Stimulated activated CD8-positive, alpha-beta memory T cell treated with anti-CD3 and anti-CD28 coated beads, Interleukin-7, amount 100 ng/mL, for 48 hours (primary cell): ENCODE measurements around the gene MPRIP.
A peak's percentile ranks its signal among the peaks of the same experiment; 100 is the strongest.

Experiments used
- DNase-seq, 2 donors: peaks; one replicate each; pipeline ENCODE4 v3.0.0-alpha.2; 2020; ENCODE audit warnings: low read depth in 1 of 2; ENCODE audit errors: extremely low read depth in 1 of 2

Gene MPRIP

DNA sequence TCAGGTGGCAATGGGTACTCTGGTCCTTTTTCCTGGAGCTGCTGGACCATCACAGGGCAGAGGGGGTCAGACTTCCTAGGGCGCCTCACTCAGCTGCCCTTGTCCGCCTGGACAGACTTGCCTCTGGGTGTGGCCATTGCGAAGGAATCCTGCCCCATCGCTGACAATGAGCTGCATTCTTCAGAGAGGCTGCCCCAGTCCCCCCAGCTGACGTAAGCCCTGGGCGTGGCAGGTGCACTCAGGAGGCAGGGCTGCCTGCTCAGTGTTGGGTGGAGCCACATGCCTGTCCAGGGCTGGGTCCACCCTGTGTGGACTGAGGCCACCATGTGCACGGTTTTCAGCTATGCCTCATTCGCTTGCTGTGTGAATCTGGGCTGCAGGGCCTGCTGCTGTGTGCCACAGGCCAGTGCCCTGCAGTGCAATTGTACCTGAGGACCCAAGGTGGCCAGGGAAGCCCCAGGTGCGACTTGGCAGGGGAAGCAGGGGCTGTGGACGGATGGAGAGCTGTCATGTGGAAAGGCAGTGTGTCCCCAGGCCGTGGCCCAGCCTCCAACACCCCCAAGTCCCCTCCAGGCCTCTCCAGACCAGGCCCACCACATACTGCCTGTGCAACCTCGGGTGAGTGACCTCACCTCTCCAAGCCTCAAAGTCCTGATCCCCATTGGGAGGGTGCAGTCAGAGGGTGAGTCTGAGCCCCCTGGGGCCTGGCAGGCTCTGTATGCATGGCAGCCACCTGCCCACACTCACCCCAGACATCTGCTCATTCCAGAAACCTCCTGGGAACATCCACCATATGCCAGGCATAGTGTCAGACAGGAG, 14.0 kb upstream of the MPRIP start:
- no peak for DNase-seq

DNA sequence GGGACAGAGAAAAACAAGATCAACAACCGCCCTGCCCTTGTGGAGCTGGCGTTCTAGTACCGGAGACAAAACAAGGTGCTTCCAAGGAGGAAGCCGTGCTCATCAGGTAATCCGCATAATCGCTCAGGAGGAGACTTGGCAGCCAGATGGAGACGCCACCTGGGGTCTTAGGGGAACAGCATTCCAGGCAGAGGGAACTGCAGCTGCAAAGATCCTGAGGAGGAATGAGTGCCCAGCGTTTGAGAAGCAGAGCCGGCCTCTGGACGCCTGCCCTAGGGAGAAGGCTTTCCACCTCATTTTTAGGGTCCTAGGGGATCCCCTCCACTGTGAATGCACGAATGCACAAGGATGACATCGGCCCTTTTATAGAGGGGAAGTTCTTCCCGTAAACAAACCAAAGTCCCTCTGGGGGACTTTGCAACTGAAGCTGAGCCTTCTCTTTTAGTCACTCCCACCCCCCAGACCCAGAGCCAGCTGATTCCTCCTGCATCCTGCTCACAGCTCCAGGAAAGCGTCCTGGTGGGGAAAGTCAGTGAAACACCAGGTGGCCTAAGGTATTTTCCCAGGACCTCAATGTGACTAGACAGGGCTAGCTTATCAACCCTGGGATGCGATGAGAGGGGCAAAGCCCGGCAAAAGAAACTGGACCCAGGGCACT, 13.2 kb upstream of the MPRIP start:
- no peak for DNase-seq

DNA sequence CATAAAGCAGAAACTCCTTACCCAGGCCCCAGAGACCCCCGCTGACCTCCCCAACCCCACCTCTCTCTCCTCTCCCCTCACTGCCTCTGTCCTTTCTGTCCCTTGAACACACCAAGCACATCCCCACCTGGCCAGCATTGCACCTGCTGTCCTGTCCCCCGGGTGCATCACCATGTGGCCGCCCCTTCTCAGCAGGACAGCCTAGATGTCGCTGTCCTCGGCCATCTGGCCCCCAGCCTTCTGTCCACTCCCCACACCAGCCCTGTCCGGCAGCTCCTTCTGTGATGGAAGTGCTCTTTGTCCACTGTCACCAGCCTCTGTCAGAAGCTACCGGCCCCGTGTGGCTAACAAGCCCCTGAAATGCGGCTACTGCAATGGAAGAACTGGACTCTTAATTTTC, 12.3 kb upstream of the MPRIP start:
- no peak for DNase-seq

DNA sequence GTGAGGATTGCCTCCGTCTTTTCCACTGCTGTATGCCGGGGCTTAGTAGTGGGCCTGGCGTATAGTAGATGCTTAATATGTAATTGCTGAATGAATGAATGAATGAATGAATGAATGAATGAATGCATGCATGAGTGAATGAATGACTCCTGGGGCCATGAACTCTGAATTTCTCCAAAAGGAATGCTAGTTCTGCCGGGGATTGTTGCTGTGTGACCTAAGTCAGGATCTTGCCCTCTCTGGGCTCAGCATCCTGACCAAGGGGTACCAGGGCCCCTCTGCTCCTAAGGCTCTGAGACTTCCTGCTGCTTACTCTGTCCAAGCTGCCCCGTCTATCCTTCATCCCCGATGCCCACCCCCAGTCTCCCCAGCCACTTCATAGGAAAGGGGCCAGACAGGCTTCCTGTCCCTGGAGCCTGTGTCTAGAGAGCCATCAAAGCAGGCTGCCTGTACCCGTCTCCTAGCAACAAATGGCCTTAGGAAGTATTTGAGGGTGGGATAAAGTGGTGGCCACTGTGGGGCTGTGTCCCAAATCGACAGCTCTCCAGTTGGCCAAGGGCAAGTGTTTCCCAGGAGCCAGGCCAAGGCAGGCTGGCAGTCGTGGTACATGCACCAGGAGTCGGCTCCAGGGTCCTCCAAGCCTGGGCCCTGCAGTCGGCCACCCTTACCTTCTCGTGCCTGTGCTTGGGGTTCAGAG, 11.6 kb upstream of the MPRIP start:
- DNase-seq, result no peak

DNA sequence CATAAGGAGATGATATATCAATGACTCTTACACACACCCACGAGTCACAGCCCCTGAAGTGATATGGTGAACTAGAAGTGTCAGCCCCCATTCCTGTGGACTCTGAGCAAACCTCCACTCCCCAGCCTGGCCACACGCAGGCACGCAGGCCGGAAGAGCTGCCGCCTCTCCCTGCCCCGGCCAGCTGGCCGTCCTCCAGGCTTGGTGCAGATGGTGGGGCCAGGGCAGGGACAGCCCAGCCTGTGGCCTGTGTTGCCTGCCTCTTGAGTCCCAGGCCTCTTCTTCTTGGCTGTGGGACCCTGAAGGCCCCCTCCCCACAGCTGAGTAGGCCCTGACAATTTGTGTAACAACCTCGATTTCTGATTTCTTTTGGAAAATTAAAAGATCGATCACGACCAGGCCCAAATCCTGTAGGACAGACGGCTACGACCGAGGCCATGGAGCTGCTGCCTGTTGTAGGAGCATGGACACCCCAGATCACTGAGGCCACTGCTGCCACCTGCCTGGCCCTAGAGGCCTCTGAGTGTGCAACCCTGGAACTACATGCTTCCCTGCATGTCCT, 10.0 kb upstream of the MPRIP start:
- DNase-seq, result no peak

DNA sequence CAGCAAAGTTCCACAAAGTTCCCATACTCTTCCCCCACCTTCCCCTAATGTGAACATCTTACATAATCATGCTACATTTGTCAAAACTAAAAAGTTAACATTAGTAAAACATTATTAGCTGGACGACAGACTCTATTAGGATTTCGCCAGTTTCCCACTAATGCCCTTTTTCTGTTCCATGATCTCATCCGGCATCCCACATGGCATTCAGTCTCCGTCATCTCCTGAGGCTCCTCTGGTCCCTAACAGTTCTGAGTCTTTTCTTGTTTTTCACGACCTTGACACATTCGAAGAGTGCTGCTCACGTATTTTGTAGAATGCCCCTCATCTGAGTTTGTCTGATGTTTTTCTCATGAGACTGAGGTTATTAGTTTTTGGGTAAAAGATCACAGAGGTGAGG, 8.8 kb upstream of the MPRIP start:
- no peak for DNase-seq

DNA sequence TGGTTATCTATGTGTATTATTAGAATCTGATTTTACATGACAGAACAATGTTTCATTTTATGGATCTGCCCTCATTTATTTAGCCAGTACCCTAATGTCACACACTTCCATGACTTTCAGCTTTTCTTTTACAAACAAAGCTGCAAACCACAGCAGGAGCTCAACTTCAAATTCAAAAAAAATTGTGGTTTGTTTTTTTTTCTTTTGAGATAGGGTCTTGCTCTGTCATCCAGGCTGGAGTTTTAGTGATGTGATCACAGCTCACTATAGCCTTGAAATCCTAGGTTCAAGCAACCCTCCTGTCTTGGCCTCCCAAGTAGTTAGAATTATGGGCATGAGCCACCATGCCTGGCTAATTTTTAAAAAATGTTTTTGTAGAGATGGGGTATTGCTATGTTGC, 8.2 kb upstream of the MPRIP start:
- DNase-seq, result no peak

DNA sequence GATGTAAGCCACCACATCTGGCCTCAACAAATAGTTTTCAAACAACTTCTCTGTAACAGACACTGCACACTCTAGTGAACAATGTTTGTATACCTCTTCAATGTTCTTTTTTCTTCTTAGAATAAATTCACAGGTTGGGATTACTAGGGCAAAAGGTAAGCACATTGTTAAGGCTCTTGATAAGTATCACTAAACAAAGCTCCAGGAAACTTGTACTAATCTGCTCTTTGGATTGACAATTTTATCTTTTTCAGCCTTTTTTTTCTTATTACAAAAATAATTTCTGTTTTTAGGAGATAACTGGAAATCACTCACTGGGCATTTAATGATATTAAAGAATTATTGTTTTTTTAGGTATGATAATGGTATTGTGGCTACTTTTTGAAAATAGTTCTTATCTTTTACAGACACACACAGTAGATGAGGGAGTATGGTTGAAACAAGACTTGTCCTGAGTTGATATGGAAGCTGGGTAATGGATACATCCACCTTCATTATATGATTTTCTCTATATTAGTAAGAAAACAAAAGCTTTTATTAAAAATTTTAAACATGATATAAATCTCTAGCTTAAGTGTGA, 7.7 kb upstream of the MPRIP start:
- no peak for DNase-seq

DNA sequence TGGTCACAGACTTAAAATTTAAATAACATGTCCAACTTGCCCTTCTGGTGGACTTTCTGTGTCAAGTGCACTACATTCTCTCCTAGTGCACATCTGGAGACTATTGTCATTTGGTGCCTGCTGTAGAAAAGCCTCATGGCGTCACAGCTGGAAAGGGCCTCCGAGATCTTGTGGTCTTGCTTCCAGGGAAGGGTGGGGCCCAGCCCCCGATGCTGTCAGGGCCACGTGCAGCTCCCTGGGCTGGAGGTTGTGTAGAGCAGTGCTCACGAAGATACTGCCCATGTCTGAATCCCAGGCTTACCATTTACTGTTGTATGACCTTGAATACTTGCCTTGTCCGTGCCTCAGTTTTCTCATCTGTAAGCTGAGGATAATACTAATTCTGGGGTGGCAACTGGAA, 6.8 kb upstream of the MPRIP start:
- no peak for DNase-seq

DNA sequence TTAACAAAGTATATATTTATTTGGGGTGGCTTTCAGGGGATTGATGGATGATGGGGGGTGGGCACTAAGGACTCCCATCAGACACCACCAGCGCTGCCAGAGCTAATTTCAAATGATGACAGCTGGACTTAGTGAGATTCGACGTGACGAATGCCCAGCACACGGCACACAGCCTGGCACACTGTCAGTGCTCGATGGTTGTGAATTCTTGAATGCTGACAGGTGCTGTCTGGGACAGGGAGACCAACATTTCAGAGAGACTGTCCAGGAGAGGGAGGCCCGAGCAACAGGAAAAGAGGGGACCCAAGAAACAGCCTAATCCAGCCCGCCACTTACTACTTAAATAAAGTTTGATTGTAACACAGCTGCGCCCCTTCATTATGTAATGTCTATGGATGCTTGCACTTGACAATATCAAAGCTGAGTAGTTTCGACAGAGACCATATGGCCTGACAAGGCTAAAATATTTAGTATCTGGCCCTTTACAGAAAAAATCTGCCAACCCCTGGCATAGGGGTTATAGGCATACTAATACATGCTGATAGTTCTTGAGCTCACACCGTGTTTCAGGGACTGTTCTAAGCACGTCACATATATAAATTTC, 6.2 kb upstream of the MPRIP start:
- DNase-seq, result no peak

DNA sequence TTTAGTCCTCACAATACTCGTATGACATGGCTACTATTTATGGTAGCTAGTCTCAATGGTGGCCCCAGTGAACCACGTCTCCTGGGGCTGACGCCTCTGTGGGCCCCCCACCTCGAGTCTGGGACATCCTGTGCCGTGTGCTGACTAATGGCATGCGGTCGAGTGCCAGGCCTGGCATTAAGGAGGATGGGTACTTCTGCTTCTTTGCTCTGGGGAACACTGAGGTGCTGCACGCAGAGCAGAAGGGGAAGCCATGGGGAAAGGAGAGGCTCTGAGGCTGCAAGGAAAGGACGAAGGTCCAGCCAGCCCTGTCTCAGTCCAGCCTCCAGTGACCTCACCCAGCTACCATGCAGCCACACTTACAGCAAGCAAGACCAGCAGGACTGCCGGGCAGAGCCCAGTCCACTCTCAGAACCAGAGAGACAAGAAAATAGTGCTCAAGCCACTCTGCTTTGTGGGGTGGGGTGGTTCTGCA, 5.7 kb upstream of the MPRIP start:
- DNase-seq, result no peak

DNA sequence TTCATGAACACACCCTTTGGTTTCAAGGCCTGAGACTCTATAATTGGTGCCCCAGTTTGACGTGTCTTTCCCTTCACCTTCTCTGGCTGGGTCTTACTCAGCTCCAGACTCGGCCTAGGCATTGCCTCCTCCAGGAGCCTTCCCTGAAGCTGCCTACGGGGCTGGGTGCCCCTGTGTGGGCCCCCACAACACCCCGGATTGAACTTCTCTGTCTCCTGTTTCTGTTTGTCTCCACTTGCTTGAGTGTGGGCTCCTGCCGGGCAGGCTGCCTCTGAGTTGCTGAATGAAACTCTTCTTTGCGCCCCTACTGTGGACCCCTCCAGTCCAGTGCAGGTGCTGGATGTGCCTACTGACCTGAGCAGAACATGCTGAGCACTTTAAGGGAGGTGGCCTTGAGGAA, 2.3 kb upstream of the MPRIP start:
- DNase-seq, result no peak

DNA sequence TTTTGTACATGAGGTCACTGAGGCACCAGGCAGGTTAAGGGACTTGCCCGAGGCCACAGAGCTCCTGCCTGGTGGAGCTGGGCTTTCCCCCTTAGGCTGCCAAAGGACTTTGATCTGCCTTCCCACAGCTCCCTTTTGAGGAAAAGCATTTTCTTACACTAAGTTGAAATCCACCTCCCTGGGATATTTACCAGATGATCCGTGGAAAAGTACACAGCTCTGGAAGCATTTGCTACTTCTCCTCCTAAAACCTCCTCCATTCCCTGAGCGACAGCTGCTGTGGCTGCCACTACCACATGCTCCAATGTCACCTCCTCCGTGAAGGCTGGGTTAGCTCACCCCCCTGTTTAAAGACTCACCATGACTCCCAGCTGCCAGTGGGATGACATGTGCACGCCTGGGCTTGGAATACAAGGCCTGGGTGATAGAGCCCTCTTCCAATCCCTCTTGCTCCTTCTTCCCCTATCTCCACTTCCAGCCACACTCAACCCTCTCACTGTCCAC, 1.2 kb upstream of the MPRIP start:
- DNase-seq, result no peak

DNA sequence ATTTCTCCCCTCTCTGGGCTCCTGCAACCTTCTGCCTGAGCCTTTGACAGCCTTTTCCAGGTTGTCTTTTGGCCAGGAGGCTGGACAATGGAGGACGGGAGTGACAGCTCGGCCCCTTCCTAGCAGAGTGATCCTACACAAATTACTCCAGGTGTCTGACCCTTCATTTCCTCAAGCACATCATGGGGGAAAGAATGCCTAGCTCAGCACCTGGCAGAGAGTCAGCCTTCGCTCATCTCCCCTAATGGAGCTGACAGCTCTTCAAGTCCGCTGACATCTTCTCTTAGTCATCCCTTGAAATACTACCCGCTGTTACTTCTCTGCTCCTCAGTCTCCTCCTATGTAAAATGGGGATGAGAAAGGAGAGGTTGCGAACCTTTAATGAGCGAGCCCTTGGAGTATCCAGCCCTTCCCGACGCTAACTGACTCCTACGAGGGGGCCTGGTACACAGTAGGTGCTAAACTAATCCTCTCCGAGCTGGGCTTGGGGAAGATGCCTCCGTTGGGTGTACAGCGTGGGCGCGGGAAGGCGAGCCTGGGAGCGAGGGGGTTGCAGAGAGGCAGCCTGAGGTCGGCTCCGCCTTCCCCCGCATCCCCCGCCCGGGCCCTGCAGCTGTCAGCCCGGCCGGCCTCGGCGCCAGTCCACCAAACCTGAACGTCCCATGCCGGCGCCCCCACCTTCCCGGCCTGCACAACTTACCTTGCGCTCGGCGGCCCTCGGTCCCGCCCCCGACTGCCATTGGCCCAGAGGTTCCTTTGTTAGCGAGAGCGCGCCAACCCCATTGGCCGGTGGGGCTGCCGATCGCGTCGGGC, 480 bp upstream of the MPRIP start:
- peak; percentile 91 to 95 for DNase-seq

DNA sequence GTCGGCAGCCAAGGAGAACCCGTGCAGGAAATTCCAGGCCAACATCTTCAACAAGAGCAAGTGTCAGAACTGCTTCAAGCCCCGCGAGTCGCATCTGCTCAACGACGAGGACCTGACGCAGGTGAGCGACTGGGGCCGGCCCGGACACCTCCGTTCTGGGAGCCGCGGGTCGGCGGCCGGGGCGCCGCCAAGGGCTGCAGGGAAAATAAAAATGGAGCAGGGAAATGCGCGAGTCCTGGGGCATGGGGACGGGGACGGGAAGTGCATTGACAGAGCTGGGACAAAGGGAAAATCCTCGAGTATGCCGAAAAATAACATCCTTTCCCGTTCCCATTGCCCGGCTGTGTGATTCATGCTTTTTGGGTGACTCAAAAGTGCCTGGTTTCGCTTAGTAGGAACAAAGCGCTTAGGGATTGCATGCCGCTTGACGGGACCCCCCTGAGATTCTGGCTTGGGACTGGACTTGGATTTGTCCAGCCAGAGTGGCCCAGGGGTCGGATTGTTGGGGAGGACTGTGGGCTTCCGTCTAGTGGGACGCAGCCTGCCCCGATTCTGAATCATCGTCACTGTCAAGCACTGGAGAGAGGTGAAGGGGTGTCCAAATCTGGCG, 699 bp downstream of the MPRIP start:
- no peak for DNase-seq

DNA sequence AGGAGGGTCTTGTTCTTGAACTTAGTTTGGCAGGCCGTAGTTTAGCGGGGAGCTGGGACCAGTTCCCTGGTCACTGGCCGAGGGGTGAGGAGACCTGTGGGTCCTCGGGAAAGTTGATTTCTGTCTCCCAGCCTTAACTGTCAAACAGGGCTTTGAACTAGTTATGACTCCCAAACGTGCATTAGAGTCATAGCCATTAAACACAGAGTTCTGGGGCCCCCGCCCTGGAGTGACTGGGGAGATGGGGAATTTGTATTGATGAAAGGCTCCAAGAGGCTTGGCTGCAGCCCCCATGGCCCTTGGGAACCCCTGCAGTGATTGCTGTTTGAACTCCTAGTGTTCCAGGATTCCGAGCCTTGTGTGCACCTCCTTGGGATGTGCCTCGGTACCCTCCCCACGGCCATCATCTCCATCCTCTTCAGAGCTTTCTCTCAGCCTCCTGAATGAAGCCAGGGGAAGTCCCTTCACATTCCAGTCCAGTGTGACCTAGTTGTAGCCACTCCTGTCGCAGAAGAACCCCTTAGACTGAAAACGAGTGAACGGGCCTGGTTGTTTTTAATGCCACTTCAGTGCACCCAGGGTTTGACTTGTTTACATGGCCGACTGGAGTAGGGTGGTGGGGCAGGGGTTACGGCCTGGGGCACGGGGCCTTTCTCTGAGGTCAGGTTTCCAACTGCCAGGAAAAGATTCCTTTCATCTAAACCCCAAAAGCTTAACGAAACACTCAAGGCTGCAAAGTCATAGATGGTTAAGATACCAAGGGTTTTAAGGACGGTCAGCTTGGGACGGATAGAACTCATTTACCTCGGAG, 1.4 kb downstream of the MPRIP start:
- no peak for DNase-seq

DNA sequence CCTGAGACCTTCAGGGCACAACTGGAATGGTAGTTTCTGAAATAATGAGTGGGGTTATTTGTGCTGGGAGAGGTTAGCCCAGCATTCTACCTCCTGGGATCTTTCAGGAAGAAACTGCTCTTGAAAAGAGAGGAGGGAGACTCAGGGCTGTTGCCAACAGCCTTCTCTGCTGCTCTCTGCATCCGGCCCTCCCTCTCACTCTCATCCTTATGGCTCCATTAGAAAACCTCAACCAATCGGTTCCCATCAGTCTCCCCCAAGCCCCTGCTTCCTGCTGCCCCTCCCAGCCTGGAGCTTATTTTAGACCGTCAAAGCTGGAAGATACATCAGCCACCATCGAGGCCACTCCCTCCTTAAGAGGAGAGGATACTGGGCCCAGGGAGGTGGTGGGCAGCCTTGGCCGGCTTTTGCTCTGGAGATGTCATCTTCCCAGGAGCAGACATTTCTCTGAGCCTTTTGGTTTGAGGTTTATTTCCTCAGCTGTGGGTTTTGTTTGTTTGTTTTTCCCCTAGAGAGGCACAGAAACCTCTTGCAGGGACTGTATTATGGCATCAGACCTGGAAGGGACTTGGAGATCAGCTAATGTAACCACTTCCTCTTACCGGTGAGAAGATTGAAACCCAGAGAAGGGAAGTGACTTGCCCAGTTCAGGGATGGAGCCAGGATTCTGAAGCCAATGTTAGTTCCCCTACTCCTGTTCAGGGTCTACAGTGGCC, 2.7 kb downstream of the MPRIP start:
- DNase-seq, result no peak

DNA sequence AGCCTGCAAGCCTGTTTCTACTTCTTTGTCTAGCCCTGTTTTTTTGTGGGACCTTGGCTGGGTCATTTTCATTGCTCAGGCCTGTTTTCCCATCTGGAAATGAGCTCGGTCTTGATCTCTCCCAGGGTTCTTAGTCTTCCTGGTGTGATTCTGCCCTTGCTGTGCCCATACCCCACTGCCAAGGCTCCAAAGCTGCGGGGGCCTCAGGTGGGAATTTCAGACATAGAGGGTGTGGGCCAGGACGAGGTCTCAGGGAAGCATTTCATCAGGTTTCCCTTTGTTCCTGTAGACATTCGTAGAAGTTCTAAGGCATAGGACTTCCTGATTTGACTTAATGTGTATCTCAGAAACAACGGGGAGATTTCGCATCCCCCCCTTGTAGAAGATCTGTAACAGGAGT, 5.8 kb downstream of the MPRIP start:
- DNase-seq, result no peak
